ENCODE results near the gene DDIT3. TPM values are rescaled to one million over a fixed set of nuclear protein-coding genes. Genes with fewer than 3 reads are reported as not detected.

The DDIT3 gene
- total RNA-seq, 1 donor from 2014 or later = 20.2 TPM

DNA sequence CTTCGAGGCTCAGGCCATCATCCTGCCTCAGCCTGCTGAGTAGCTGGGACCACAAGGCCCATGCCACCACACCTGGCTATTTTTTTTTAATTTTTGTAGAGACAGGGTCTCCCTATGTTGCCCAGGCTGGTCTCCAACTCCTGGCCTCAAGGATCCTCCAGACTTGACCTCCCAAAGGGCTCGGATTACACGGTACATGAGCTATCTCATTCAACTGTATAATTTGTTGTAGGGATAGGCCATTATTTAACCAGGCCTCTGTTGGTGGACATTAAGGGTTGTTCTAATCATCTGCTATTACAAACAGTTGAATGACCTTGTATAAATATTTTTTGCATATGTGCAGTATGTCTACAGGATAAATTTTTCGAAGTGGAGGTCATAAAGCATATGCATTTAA, 38.5 kb upstream of the DDIT3 start:
- DNase-seq (ENCODE audit: low read depth) = no peak
- H3K4me3 ChIP-seq (ENCODE audit: low read depth, low read length) = no peak overlapping the region
- TF ChIP-seq, protein P1, sequence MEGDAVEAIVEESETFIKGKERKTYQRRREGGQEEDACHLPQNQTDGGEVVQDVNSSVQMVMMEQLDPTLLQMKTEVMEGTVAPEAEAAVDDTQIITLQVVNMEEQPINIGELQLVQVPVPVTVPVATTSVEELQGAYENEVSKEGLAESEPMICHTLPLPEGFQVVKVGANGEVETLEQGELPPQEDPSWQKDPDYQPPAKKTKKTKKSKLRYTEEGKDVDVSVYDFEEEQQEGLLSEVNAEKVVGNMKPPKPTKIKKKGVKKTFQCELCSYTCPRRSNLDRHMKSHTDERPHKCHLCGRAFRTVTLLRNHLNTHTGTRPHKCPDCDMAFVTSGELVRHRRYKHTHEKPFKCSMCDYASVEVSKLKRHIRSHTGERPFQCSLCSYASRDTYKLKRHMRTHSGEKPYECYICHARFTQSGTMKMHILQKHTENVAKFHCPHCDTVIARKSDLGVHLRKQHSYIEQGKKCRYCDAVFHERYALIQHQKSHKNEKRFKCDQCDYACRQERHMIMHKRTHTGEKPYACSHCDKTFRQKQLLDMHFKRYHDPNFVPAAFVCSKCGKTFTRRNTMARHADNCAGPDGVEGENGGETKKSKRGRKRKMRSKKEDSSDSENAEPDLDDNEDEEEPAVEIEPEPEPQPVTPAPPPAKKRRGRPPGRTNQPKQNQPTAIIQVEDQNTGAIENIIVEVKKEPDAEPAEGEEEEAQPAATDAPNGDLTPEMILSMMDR (conservative IDR thresholded peaks at IDR 0.05; ENCODE audit: low read depth, low read length) = no peak

DNA sequence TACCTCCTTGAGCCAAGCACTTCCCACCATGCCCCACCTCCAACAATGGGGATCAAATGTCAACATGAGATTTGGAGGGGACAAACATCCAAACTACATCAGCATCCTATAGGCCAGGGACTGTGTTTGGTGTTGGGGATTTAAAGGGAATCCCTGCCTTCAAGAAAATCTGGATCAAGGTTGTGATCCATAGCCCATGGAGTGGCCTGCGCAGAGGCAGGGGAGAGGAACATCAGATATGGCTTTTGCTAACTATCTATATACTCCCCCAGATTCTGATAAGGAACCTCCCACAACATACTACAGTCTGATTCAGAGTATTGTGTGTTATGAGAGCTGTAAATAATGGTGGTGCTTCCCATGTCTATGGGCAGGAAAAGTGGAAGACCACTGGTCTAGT, 34.6 kb upstream of the DDIT3 start:
- H3K4me3 ChIP-seq (ENCODE audit: low read depth, low read length) = no peak overlapping the region
- DNase-seq (ENCODE audit: low read depth) = no peak
- TF ChIP-seq, protein P1 (conservative IDR thresholded peaks at IDR 0.05; ENCODE audit: low read depth, low read length) = no peak

DNA sequence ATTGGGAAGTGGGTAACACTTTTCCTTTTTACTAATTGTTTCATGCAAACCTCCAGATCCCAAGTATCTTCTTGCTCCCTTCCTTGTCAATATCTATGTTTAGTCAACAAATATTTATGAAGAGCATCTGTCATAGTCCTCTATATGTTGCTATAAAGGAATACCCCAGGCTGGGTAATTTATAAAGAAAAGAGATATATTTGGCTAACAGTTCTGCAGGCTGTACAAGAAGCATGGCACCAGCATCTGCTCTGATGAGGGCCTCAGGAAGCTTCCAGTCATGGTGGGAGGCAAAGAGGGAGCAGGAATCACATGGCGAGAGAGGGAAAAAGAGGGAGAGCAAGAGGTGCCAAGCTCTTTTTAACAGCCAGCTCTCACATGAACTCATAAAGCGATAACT, 34.1 kb upstream of the DDIT3 start:
- H3K4me3 ChIP-seq (ENCODE audit: low read depth, low read length) = no peak overlapping the region
- DNase-seq (ENCODE audit: low read depth) = no peak
- TF ChIP-seq, protein P1 (conservative IDR thresholded peaks at IDR 0.05; ENCODE audit: low read depth, low read length) = no peak

DNA sequence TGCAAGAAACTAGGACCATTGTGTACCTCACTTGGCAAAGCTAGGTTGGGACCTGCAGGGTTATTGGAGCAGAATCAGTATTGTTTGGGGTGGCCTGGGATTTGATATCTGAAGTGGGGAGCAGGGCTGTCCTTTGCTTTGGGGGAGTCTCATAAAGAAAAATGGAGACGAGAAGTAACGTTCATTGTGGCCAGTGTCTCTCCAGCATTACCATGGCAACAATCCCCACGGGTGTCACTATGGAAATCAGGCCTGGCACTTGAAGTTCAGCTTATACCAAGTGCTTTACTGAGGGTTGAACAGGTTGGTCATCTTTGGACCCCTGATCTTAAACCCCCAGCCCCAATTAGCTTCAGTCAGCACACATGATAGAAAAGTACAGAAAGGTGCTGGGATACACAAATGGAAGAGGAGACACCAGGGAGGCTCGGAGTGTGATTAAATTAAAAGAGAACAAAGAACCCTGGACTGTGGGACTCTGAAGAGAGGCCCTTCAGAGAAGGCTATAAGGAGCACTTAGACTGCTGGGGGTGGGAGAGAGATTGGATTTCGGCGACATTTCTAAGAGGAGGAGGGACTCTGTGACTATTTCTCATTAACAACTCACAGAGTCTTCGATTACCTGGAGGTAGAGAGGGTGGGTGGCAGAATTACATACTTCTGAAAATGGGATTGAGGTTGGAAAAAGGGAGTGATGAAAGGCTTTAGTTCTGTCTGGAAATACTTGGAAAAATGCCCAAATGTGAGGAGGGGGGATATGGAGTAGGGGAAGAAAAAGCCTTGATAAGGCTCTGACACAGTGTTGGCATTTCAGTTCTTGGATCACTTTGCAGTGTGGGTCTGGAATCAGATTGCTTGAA, 33.3 kb upstream of the DDIT3 start:
- no peak for DNase-seq (ENCODE audit: low read depth)
- TF ChIP-seq, protein P1 (conservative IDR thresholded peaks at IDR 0.05; ENCODE audit: low read depth, low read length) = no peak
- H3K4me3 ChIP-seq (ENCODE audit: low read depth, low read length) = no peak overlapping the region

DNA sequence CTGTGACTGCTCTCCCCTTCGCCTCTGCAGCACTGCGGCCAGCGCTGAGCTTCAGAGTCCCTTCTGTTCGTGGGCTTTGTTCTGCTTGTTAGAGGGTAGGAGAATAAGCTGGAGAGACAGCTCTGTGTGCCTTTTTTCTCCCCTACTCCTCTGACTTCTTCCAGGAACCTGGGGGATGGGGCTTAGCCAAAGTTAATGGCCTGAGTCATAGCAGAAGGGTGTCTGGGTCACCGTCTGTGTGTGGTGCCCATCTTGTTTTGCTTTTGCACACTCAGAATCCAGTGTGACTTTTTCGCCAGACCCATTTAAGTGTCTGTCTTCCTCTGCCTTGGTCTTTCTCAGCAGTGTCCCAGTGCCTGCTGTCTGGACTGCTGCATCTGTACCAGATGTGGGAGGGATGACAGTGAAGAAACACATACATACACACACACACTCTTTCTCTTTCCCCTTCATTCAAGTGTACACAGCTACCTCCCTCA, 32.6 kb upstream of the DDIT3 start:
- TF ChIP-seq, protein P1 (conservative IDR thresholded peaks at IDR 0.05; ENCODE audit: low read depth, low read length) = no peak
- H3K4me3 ChIP-seq (ENCODE audit: low read depth, low read length) = no peak overlapping the region
- no peak for DNase-seq (ENCODE audit: low read depth)

DNA sequence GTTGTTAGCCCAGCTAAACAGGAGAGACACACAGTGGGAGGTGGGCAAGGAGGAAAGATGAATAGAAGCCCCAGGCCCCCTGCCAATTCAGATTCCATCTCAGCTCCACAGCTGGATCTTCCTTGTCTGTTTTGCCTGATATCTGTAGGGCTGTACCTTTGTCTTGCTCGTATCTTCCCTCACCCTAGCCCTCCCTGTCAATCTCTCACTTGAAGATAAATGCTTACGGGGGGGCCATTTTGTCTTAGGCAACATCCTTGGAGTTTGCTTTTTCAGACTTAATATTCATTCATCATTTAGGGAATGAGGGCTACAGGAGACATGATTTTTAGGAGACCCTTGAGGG, 32.0 kb upstream of the DDIT3 start:
- no peak for DNase-seq (ENCODE audit: low read depth)
- H3K4me3 ChIP-seq (ENCODE audit: low read depth, low read length) = no peak overlapping the region
- TF ChIP-seq, protein P1 (conservative IDR thresholded peaks at IDR 0.05; ENCODE audit: low read depth, low read length) = no peak

Measured in epithelial cell of proximal tubule (primary cell).